ENCODE measurements around the gene ICE2. TPM values are rescaled to one million over a fixed set of nuclear protein-coding genes. Genes with fewer than 3 reads are reported as not detected.

The ICE2 gene
- total RNA-seq, 1 donor from 2014 or later, result 85.1 TPM

DNA sequence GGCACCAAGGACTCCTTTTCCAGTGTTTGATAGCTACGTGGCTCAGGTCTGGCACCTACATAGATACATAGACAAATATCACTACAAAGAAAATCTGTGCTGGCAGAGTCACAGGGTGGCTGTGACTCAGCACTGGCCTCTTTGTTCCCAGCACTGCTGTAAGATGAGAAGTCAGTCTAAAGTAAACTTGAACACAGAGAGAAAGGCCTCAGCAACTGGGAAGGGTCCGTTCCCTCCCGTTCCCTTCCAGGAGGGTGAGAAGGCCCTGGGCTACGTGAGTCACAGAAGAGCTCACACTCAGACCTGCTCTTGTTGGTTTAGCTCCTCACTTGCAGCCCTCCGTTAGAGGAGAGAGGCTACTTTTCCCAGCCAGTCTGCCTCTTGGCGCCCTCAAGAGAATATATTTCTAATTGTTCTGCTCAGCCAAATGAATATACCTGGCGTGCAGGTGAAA lies 104.3 kb downstream of the ICE2 start:
- Mint-ChIP-seq H3K9me3 (ENCODE audit: low read depth) (no peaks in the 10 kb centered on the region), H3K4me3 (ENCODE audit: low read depth) (peak overlapping the region; percentile 21), H3K27me3 (no peaks in the 10 kb centered on the region), H3K4me1 (ENCODE audit: low read depth) (peaks cover 46% of the 10 kb centered on the region), H3K36me3 (ENCODE audit: insufficient read depth) (peaks cover 25% of the 10 kb centered on the region), H3K27ac (peak overlapping the region; percentile 95)
- DNase-seq (ENCODE audit: low spot score, unreplicated experiment), result peak; percentile 21
- TF ChIP-seq CTCF (IDR thresholded peaks at IDR 0.05; ENCODE audit: unreplicated experiment), result no peak

- peak overlapping the region; percentile 95 for H3K27ac Mint-ChIP-seq
- H3K4me3 Mint-ChIP-seq (ENCODE audit: low read depth), result no peak overlapping the region
- peaks cover 28% of the 10 kb centered on the region for H3K36me3 Mint-ChIP-seq (ENCODE audit: insufficient read depth)
- no peaks in the 10 kb centered on the region for H3K27me3 Mint-ChIP-seq
- DNase-seq (ENCODE audit: low spot score, unreplicated experiment), result no peak
- H3K4me1 Mint-ChIP-seq (ENCODE audit: low read depth), result peaks cover 44% of the 10 kb centered on the region
- TF ChIP-seq CTCF (IDR thresholded peaks at IDR 0.05; ENCODE audit: unreplicated experiment), result no peak
- H3K9me3 Mint-ChIP-seq (ENCODE audit: low read depth), result no peaks in the 10 kb centered on the region
These were observed 104.7 kb downstream of the ICE2 start for GRCh38 chr15:60374209-60374608.

DNA sequence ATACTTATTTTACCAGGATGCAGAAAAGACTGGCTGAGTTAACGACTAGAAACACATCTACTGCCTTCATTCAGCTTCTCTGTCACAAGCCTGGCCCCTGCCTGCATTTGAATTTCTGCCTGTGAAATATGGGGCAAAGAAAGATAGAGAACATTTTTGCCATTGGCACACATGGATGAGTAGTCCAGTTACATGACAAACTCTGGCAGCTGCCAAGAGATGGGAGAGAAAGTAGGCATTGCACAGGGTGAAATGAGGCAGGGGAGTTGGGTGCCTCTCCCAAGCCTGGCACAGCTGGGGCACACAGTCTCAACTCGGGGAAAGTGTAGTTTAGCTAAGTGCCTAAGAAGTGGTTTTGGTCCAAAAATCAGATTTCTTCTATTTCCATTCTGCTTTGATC lies 105.2 kb downstream of the ICE2 start:
- Mint-ChIP-seq H3K36me3 (ENCODE audit: insufficient read depth) (peaks cover 29% of the 10 kb centered on the region), H3K4me1 (ENCODE audit: low read depth) (peaks cover 44% of the 10 kb centered on the region), H3K27ac (peak overlapping the region; percentile 95), H3K27me3 (no peaks in the 10 kb centered on the region), H3K9me3 (ENCODE audit: low read depth) (no peaks in the 10 kb centered on the region), H3K4me3 (ENCODE audit: low read depth) (no peak overlapping the region)
- DNase-seq (ENCODE audit: low spot score, unreplicated experiment), result no peak
- TF ChIP-seq CTCF (IDR thresholded peaks at IDR 0.05; ENCODE audit: unreplicated experiment), result no peak

- Mint-ChIP-seq H3K4me1 (ENCODE audit: low read depth) (peaks cover 44% of the 10 kb centered on the region), H3K27me3 (no peaks in the 10 kb centered on the region), H3K4me3 (ENCODE audit: low read depth) (no peak overlapping the region), H3K27ac (peak overlapping the region; percentile 95), H3K36me3 (ENCODE audit: insufficient read depth) (peaks cover 30% of the 10 kb centered on the region), H3K9me3 (ENCODE audit: low read depth) (no peaks in the 10 kb centered on the region)
- no peak for DNase-seq (ENCODE audit: low spot score, unreplicated experiment)
- TF ChIP-seq CTCF (IDR thresholded peaks at IDR 0.05; ENCODE audit: unreplicated experiment), result no peak
These were observed 105.6 kb downstream of the ICE2 start for GRCh38 chr15:60373327-60373726.

GRCh38 chr15:60372756-60373155 lies 106.2 kb downstream of the ICE2 start:
- DNase-seq (ENCODE audit: low spot score, unreplicated experiment), result no peak
- H3K4me1 Mint-ChIP-seq (ENCODE audit: low read depth), result peaks cover 44% of the 10 kb centered on the region
- H3K4me3 Mint-ChIP-seq (ENCODE audit: low read depth), result no peak overlapping the region
- H3K27ac Mint-ChIP-seq, result no peak overlapping the region
- TF ChIP-seq CTCF (IDR thresholded peaks at IDR 0.05; ENCODE audit: unreplicated experiment), result no peak
- H3K36me3 Mint-ChIP-seq (ENCODE audit: insufficient read depth), result peaks cover 28% of the 10 kb centered on the region
- H3K9me3 Mint-ChIP-seq (ENCODE audit: low read depth), result no peaks in the 10 kb centered on the region
- H3K27me3 Mint-ChIP-seq, result no peaks in the 10 kb centered on the region

All from progenitor cell of endocrine pancreas (in vitro differentiated cells).